ENCODE results near the gene TMEM266.

The TMEM266 gene

DNA sequence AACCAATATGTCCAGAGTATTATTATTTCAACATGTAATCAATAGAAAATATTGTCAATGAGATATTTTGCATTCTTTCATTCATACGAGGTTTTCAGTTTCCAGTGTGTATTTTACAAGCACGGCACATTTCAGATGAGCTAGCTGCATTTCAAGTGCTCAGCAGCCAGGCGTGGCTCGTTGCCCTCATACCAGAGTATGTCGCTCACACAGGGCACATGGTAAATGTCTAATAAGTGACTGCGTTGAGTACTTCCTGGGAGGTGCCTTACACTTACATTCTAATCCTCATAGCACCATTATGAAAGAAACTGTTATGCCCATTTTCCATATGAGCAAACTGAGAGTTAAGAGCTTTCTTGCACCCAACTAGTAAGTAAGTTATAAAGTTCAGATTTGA is 47.4 kb downstream of the TMEM266 start:
- Histone ChIP-seq H3K4me3 (ENCODE audit: low read depth, low read length) (no peak overlapping the region), H3K27ac (ENCODE audit: extremely low read depth, low read depth, low read length) (no peak overlapping the region), H3K9me3 (ENCODE audit: control insufficient read depth, insufficient read depth, low read depth, low read length) (no peaks in the 10 kb centered on the region; the same call in 1 of the 2 replicates), H3K36me3 (ENCODE audit: control insufficient read depth in 2 of 2, insufficient read depth in 1 of 2, low read length in 2 of 2) (no peaks in the 10 kb centered on the region), H3K4me1 (ENCODE audit: control insufficient read depth, insufficient read depth, low read length) (no peaks in the 10 kb centered on the region)
- POLR2A ChIA-PET: no interaction called here
- CTCF ChIA-PET: interaction anchor here (1.0 to 1.8 kb wide), 3 partner anchors 32 to 40 kb away, joined by 3 to 6 read pairs (median 3); no protein-coding TSS in a partner anchor
- TF ChIP-seq OSR2 (tag by site-specific recombination; IDR thresholded peaks at IDR 0.05): no peak
- TF ChIP-seq IKZF3 (tag by site-specific recombination; IDR thresholded peaks at IDR 0.05): no peak
- TF ChIP-seq, protein P1, sequence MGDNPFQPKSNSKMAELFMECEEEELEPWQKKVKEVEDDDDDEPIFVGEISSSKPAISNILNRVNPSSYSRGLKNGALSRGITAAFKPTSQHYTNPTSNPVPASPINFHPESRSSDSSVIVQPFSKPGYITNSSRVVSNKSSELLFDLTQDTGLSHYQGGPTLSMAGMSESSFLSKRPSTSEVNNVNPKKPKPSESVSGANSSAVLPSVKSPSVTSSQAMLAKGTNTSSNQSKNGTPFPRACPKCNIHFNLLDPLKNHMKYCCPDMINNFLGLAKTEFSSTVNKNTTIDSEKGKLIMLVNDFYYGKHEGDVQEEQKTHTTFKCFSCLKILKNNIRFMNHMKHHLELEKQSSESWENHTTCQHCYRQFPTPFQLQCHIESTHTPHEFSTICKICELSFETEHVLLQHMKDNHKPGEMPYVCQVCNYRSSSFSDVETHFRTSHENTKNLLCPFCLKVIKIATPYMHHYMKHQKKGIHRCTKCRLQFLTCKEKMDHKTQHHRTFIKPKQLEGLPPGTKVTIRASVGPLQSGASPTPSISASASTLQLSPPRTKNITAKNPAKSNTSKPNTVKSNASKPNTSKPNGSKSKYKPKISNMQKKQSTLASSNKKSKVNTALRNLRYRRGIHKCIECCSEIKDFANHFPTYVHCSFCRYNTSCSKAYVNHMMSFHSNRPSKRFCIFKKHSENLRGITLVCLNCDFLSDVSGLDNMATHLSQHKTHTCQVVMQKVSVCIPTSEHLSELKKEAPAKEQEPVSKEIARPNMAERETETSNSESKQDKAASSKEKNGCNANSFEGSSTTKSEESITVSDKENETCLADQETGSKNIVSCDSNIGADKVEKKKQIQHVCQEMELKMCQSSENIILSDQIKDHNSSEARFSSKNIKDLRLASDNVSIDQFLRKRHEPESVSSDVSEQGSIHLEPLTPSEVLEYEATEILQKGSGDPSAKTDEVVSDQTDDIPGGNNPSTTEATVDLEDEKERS (tag by site-specific recombination; IDR thresholded peaks at IDR 0.05): no peak
- no peak for TF ChIP-seq GLI2 (tag by site-specific recombination; IDR thresholded peaks at IDR 0.05; ENCODE audit: borderline replicate concordance, low read depth)
- TF ChIP-seq, protein P2, sequence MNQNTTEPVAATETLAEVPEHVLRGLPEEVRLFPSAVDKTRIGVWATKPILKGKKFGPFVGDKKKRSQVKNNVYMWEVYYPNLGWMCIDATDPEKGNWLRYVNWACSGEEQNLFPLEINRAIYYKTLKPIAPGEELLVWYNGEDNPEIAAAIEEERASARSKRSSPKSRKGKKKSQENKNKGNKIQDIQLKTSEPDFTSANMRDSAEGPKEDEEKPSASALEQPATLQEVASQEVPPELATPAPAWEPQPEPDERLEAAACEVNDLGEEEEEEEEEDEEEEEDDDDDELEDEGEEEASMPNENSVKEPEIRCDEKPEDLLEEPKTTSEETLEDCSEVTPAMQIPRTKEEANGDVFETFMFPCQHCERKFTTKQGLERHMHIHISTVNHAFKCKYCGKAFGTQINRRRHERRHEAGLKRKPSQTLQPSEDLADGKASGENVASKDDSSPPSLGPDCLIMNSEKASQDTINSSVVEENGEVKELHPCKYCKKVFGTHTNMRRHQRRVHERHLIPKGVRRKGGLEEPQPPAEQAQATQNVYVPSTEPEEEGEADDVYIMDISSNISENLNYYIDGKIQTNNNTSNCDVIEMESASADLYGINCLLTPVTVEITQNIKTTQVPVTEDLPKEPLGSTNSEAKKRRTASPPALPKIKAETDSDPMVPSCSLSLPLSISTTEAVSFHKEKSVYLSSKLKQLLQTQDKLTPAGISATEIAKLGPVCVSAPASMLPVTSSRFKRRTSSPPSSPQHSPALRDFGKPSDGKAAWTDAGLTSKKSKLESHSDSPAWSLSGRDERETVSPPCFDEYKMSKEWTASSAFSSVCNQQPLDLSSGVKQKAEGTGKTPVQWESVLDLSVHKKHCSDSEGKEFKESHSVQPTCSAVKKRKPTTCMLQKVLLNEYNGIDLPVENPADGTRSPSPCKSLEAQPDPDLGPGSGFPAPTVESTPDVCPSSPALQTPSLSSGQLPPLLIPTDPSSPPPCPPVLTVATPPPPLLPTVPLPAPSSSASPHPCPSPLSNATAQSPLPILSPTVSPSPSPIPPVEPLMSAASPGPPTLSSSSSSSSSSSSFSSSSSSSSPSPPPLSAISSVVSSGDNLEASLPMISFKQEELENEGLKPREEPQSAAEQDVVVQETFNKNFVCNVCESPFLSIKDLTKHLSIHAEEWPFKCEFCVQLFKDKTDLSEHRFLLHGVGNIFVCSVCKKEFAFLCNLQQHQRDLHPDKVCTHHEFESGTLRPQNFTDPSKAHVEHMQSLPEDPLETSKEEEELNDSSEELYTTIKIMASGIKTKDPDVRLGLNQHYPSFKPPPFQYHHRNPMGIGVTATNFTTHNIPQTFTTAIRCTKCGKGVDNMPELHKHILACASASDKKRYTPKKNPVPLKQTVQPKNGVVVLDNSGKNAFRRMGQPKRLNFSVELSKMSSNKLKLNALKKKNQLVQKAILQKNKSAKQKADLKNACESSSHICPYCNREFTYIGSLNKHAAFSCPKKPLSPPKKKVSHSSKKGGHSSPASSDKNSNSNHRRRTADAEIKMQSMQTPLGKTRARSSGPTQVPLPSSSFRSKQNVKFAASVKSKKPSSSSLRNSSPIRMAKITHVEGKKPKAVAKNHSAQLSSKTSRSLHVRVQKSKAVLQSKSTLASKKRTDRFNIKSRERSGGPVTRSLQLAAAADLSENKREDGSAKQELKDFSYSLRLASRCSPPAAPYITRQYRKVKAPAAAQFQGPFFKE (tag by site-specific recombination; IDR thresholded peaks at IDR 0.05; ENCODE audit: borderline replicate concordance): no peak
- TF ChIP-seq, protein P3, sequence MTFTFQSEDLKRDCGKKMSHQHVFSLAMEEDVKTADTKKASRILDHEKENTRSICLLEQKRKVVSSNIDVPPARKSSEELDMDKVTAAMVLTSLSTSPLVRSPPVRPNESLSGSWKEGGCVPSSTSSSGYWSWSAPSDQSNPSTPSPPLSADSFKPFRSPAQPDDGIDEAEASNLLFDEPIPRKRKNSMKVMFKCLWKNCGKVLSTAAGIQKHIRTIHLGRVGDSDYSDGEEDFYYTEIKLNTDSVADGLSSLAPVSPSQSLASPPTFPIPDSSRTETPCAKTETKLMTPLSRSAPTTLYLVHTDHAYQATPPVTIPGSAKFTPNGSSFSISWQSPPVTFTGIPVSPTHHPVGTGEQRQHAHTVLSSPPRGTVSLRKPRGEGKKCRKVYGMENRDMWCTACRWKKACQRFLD (tag by site-specific recombination; IDR thresholded peaks at IDR 0.05): no peak

DNA sequence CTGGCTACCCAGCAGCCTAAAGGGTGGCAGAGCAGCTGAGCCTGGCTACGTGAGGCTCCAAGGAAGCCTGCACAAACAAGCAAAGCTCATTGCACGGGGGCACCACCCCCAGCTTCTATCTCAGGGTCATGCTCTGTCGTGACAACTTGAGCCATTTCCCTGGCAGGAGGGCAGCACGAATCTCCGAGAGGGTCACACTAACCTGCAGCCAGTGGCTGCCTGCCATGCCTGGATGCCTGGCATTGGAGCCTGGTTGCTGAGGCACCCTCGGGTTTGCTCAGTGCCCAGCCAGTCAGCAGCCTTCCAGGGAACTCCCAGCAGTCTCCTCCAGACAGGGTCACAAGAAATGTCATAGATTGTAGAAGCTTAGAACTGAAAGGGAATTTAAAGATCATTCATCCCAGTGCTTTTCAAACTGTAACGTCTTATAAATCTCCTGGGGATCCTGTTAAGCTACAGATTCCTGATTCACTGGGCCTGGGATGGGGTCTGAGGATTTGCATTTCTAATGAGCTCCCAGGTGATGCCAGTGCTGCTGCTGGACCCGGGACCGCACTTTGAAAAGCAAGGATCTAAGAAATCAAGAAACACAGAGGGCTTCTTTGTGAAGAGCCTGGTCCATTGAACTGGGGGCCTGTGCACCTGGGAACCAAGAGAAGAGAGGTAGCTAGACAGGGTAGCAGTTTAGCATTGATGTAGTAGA is 48.4 kb downstream of the TMEM266 start:
- POLR2A ChIA-PET: interaction anchor here (0.5 kb wide), 1 partner anchor 13 kb away, joined by 5 read pairs; no protein-coding TSS in a partner anchor
- Histone ChIP-seq H3K27ac (ENCODE audit: extremely low read depth, low read depth, low read length) (no peak overlapping the region), H3K4me3 (ENCODE audit: low read depth, low read length) (no peak overlapping the region), H3K36me3 (ENCODE audit: control insufficient read depth in 2 of 2, insufficient read depth in 1 of 2, low read length in 2 of 2) (no peaks in the 10 kb centered on the region), H3K4me1 (ENCODE audit: control insufficient read depth, insufficient read depth, low read length) (no peaks in the 10 kb centered on the region), H3K9me3 (ENCODE audit: control insufficient read depth, insufficient read depth, low read depth, low read length) (no peaks in the 10 kb centered on the region; the same call in 1 of the 2 replicates)
- CTCF ChIA-PET: interaction anchor here (1.0 to 1.8 kb wide), 3 partner anchors 31 to 39 kb away, joined by 3 to 6 read pairs (median 3); no protein-coding TSS in a partner anchor
- TF ChIP-seq ZNF311 (tag by site-specific recombination; IDR thresholded peaks at IDR 0.05; ENCODE audit: borderline replicate concordance): no peak
- TF ChIP-seq, protein P4, sequence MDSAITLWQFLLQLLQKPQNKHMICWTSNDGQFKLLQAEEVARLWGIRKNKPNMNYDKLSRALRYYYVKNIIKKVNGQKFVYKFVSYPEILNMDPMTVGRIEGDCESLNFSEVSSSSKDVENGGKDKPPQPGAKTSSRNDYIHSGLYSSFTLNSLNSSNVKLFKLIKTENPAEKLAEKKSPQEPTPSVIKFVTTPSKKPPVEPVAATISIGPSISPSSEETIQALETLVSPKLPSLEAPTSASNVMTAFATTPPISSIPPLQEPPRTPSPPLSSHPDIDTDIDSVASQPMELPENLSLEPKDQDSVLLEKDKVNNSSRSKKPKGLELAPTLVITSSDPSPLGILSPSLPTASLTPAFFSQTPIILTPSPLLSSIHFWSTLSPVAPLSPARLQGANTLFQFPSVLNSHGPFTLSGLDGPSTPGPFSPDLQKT (IDR thresholded peaks at IDR 0.05; ENCODE audit: borderline replicate concordance, low read depth, low read length): no peak
- TF ChIP-seq ZSCAN16 (tag by site-specific recombination; IDR thresholded peaks at IDR 0.05): no peak
- TF ChIP-seq SCRT1 (tag by site-specific recombination; IDR thresholded peaks at IDR 0.05; ENCODE audit: borderline replicate concordance): no peak
- TF ChIP-seq ZNF202 (tag by site-specific recombination; IDR thresholded peaks at IDR 0.05; ENCODE audit: borderline replicate concordance): no peak
- TF ChIP-seq, protein P5, sequence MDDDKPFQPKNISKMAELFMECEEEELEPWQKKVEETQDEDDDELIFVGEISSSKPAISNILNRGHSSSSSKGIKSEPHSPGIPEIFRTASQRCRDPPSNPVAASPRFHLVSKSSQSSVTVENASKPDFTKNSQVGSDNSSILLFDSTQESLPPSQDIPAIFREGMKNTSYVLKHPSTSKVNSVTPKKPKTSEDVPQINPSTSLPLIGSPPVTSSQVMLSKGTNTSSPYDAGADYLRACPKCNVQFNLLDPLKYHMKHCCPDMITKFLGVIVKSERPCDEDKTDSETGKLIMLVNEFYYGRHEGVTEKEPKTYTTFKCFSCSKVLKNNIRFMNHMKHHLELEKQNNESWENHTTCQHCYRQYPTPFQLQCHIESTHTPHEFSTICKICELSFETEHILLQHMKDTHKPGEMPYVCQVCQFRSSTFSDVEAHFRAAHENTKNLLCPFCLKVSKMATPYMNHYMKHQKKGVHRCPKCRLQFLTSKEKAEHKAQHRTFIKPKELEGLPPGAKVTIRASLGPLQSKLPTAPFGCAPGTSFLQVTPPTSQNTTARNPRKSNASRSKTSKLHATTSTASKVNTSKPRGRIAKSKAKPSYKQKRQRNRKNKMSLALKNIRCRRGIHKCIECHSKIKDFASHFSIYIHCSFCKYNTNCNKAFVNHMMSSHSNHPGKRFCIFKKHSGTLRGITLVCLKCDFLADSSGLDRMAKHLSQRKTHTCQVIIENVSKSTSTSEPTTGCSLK (tag by site-specific recombination; IDR thresholded peaks at IDR 0.05): no peak
- no peak for TF ChIP-seq ZNF768 (tag by site-specific recombination; IDR thresholded peaks at IDR 0.05)
- TF ChIP-seq ZNF404 (tag by site-specific recombination; IDR thresholded peaks at IDR 0.05): no peak
- TF ChIP-seq YY2 (tag by site-specific recombination; IDR thresholded peaks at IDR 0.05): no peak
- no peak for TF ChIP-seq ZNF621 (tag by site-specific recombination; IDR thresholded peaks at IDR 0.05)
- no peak for TF ChIP-seq ZNF549 (tag by site-specific recombination; IDR thresholded peaks at IDR 0.05)
- TF ChIP-seq ZNF660 (tag by site-specific recombination; IDR thresholded peaks at IDR 0.05): no peak
- no peak for TF ChIP-seq RBAK (tag by site-specific recombination; IDR thresholded peaks at IDR 0.05)
- TF ChIP-seq ZNF10 (tag by site-specific recombination; IDR thresholded peaks at IDR 0.05): no peak
